ENCODE measurements around the gene GPR84.

DNA sequence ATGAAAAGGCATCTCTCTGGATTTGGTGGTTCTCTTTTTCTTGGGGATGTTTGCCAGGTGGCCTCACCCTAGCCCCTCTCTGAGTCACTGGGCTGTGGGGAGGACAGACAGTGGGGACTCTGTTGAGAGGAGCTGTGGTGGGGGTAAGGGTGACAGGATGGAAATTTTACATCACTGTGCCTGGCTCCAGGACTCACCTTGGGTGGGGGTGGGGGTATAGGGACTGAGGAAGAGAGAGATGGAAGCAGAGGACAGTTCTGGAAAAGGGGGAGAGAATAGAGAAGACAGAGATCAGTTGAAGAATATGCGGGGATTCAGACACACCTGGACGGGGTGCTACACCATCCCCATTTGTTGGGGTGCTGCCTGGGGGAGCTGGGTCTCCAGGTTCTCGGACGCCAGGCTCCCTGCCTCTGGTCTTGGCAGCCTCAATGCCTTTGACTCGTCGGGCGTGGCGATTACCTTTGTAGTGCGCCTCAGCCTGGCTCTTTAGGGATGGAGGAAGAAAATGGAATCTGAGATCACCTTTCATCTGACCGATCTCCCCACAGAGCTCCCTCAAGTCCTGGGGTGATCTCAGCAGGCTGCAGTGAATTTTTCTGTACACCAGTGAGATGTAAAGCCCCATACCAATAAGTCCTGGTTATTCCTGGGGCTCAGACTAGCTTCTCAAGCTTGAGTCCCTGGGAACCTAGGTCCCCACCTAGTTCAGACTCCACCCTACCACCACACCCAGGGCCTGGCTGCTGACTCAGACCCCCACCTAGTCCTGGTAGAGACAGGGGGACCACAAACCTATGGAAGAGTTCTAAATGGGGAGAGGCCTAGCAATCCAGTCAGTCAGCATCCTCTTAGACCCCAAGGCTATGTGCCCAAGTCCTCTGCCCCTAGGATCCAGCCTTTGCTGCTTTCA is 9.6 kb upstream of the GPR84 start:
- no peak for TF ChIP-seq TARDBP (IDR thresholded peaks at IDR 0.05)
- no peak for TF ChIP-seq SP1 (IDR thresholded peaks at IDR 0.05)
- no peak for TF ChIP-seq BHLHE40 (IDR thresholded peaks at IDR 0.05; ENCODE audit: borderline replicate concordance)
- TF ChIP-seq FOXK2 (IDR thresholded peaks at IDR 0.05) = no peak
- TF ChIP-seq ZNF384 (IDR thresholded peaks at IDR 0.05) = no peak
- TF ChIP-seq HDGF (IDR thresholded peaks at IDR 0.05; ENCODE audit: borderline replicate concordance) = no peak
- TF ChIP-seq ELF4 (IDR thresholded peaks at IDR 0.05) = no peak
- TF ChIP-seq, protein P1, sequence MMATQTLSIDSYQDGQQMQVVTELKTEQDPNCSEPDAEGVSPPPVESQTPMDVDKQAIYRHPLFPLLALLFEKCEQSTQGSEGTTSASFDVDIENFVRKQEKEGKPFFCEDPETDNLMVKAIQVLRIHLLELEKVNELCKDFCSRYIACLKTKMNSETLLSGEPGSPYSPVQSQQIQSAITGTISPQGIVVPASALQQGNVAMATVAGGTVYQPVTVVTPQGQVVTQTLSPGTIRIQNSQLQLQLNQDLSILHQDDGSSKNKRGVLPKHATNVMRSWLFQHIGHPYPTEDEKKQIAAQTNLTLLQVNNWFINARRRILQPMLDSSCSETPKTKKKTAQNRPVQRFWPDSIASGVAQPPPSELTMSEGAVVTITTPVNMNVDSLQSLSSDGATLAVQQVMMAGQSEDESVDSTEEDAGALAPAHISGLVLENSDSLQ (IDR thresholded peaks at IDR 0.05) = no peak
- no peak for TF ChIP-seq NFRKB (IDR thresholded peaks at IDR 0.05)
